ENCODE measurements around the gene XRCC3. TPM values are rescaled to one million over a fixed set of nuclear protein-coding genes. Genes with fewer than 3 reads are reported as not detected.

The XRCC3 gene
- total RNA-seq, 1 experiment from 2014 or later: 36.8 TPM

GRCh38 chr14:103716091-103716801 is 995 bp upstream of the XRCC3 start:
- in situ Hi-C loops (cut with HindIII; ENCODE audit: low pct_unique_long_range_greater_than_20kb, low sequenced_read_pairs): no loop called here
- POLR2A ChIA-PET: no interaction called here
- intact Hi-C loops (cut with micrococcal nuclease; ENCODE audit: unreplicated experiment): no loop called here
- TF ChIP-seq POLR2AphosphoS5 (IDR thresholded peaks at IDR 0.05; ENCODE audit: low read depth, low read length): no peak
- BruUV-seq (replicated peaks): no TSS peak
- CTCF ChIA-PET: no interaction called here
- DNase-seq (ENCODE audit: low read depth, low spot score): no peak
- Histone ChIP-seq H3K27me3 (ENCODE audit: control insufficient read depth, insufficient read depth, low read length) (no peaks in the 10 kb centered on the region), H3K36me3 (ENCODE audit: control insufficient read depth, insufficient read depth, low read length) (no peaks in the 10 kb centered on the region; the same call in 1 of the 2 replicates), H3K4me1 (ENCODE audit: control insufficient read depth, insufficient read depth, low read length) (peaks cover 12% of the 10 kb centered on the region), H3K27ac (ENCODE audit: low read length) (peak overlapping the region; percentile 68), H3K4me3 (ENCODE audit: low read depth in 2 of 2, low read length in 2 of 2) (peak overlapping the region; percentile 60 to 63), H3K9me3 (ENCODE audit: control insufficient read depth, insufficient read depth, low read depth, low read length) (no peaks in the 10 kb centered on the region)
- 0 out of 2 replicates have a peak, but pooled peaks have one; percentile 0 for ATAC-seq

- TF ChIP-seq CTCF (IDR thresholded peaks at IDR 0.05) (no peak), TCF7L2 (IDR thresholded peaks at IDR 0.05; ENCODE audit: low read depth, low read length) (no peak), POLR2AphosphoS5 (IDR thresholded peaks at IDR 0.05; ENCODE audit: low read depth, low read length) (no peak)
- H3K4me3 ChIP-seq (ENCODE audit: low read depth in 2 of 2, low read length in 2 of 2): peak overlapping the region; percentile 55 to 58
- H3K27me3 ChIP-seq (ENCODE audit: control insufficient read depth, insufficient read depth, low read length): no peaks in the 10 kb centered on the region
- DNase-seq (ENCODE audit: low read depth, low spot score) (no peak), ATAC-seq (no peak)
- no peaks in the 10 kb centered on the region for H3K9me3 ChIP-seq (ENCODE audit: control insufficient read depth, insufficient read depth, low read depth, low read length)
- ChIA-PET POLR2A (no interaction called here), CTCF (interaction anchor here (0.5 to 0.6 kb wide), 2 partner anchors 91 to 201 kb away, joined by 3 to 4 read pairs; no protein-coding TSS in a partner anchor)
- H3K4me1 ChIP-seq (ENCODE audit: control insufficient read depth, insufficient read depth, low read length): peaks cover 12% of the 10 kb centered on the region
- intact Hi-C loops (cut with micrococcal nuclease; ENCODE audit: unreplicated experiment) (no loop called here), in situ Hi-C loops (cut with HindIII; ENCODE audit: low pct_unique_long_range_greater_than_20kb, low sequenced_read_pairs) (no loop called here)
- H3K36me3 ChIP-seq (ENCODE audit: control insufficient read depth, insufficient read depth, low read length): no peaks in the 10 kb centered on the region; the same call in 1 of the 2 replicates
- H3K27ac ChIP-seq (ENCODE audit: low read length): peak overlapping the region; percentile 68
- TSS peak; percentile 93 for BruUV-seq (replicated peaks)
These were observed 1.1 kb downstream of the XRCC3 start for GRCh38 chr14:103714063-103714724.

- intact Hi-C loops (cut with micrococcal nuclease; ENCODE audit: unreplicated experiment): no loop called here
- Histone ChIP-seq H3K27me3 (ENCODE audit: control insufficient read depth, insufficient read depth, low read length) (no peaks in the 10 kb centered on the region), H3K36me3 (ENCODE audit: control insufficient read depth, insufficient read depth, low read length) (no peaks in the 10 kb centered on the region; the same call in 1 of the 2 replicates), H3K4me3 (ENCODE audit: low read depth in 2 of 2, low read length in 2 of 2) (no peak overlapping the region), H3K4me1 (ENCODE audit: control insufficient read depth, insufficient read depth, low read length) (peaks cover 12% of the 10 kb centered on the region), H3K9me3 (ENCODE audit: control insufficient read depth, insufficient read depth, low read depth, low read length) (no peaks in the 10 kb centered on the region), H3K27ac (ENCODE audit: low read length) (peak overlapping the region; percentile 68; the same call in 1 of the 2 replicates)
- ATAC-seq: no peak
- BruUV-seq (replicated peaks): no TSS peak
- ChIA-PET POLR2A (no interaction called here), CTCF (no interaction called here)
- DNase-seq (ENCODE audit: low read depth, low spot score): no peak
- in situ Hi-C loops (cut with HindIII; ENCODE audit: low pct_unique_long_range_greater_than_20kb, low sequenced_read_pairs): no loop called here
- TF ChIP-seq POLR2AphosphoS5 (IDR thresholded peaks at IDR 0.05; ENCODE audit: low read depth, low read length) (no peak), SIN3A (IDR thresholded peaks at IDR 0.05; ENCODE audit: borderline replicate concordance, insufficient read depth, low read depth, low read length) (no peak), CTCF (IDR thresholded peaks at IDR 0.05) (no peak), TCF7L2 (IDR thresholded peaks at IDR 0.05; ENCODE audit: low read depth, low read length) (no peak), REST (IDR thresholded peaks at IDR 0.05; ENCODE audit: insufficient read depth in 1 of 2, low read depth in 2 of 2, low read length in 1 of 2) (no peak)
These were observed 1.8 kb downstream of the XRCC3 start for GRCh38 chr14:103713304-103714062.

All from Panc1 (cell line).